ENCODE results near the gene ABHD4.

Gene ABHD4

DNA sequence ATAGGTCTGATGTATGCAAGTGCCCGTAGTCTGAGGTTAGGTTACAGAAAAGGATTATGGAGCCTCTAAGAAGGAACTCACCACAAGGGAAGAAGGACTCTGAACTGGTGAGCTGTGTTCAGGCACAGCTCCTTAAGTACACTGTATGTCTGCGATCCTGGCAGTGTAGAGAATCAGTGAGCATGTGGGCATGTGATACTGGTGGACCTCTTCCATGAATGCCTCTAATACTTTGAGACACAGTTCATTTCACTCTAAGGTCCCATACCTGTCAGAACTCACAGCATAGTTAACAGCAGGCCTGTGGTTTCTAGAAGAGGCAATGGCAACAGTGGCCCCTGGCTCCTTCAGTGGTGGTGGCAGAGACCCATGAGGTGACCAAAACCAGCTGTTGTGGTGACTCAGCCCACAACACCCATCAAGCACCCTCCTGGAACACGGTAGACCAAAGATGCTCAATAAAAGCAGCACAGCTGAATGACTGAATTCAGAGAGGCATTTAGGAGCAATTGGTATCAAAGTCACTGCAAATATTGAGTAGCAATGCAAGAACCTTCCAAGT lies 52.9 kb downstream of the ABHD4 start:
- TF ChIP-seq, protein P1, sequence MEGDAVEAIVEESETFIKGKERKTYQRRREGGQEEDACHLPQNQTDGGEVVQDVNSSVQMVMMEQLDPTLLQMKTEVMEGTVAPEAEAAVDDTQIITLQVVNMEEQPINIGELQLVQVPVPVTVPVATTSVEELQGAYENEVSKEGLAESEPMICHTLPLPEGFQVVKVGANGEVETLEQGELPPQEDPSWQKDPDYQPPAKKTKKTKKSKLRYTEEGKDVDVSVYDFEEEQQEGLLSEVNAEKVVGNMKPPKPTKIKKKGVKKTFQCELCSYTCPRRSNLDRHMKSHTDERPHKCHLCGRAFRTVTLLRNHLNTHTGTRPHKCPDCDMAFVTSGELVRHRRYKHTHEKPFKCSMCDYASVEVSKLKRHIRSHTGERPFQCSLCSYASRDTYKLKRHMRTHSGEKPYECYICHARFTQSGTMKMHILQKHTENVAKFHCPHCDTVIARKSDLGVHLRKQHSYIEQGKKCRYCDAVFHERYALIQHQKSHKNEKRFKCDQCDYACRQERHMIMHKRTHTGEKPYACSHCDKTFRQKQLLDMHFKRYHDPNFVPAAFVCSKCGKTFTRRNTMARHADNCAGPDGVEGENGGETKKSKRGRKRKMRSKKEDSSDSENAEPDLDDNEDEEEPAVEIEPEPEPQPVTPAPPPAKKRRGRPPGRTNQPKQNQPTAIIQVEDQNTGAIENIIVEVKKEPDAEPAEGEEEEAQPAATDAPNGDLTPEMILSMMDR (IDR thresholded peaks at IDR 0.05; ENCODE audit: low read depth, low read length, missing control alignments): no peak
- DNase-seq (ENCODE audit: extremely low read depth, low read depth): peak; percentile 15
- H3K4me3 ChIP-seq (replicated peaks; ENCODE audit: low read depth, low read length): no peak overlapping the region

DNA sequence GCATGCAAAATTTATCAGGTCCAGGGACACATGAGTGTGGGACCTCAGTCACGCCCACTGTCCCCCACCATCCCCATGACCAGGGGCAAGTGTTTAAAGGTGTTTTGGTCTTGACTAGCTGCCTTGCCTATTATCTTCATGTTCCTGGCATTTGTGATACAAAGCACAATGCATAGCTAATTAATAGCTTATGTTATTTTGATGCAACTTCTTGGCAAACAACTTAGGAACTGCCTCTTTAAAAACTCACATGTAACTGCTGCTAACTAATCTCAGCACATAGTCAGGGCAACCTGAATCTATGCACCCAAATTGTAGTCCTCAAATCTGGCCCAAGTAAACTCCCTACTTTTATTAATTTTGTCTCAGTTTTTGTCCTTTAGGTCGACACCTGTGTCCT lies 53.5 kb downstream of the ABHD4 start:
- DNase-seq (ENCODE audit: extremely low read depth, low read depth): no peak
- no peak overlapping the region for H3K4me3 ChIP-seq (replicated peaks; ENCODE audit: low read depth, low read length)
- TF ChIP-seq, protein P1 (IDR thresholded peaks at IDR 0.05; ENCODE audit: low read depth, low read length, missing control alignments): no peak

- no peak overlapping the region for H3K4me3 ChIP-seq (replicated peaks; ENCODE audit: low read depth, low read length)
- DNase-seq (ENCODE audit: extremely low read depth, low read depth): peak; percentile 67
- TF ChIP-seq, protein P1 (IDR thresholded peaks at IDR 0.05; ENCODE audit: low read depth, low read length, missing control alignments): peak; percentile 93
Observed at GRCh38 chr14:22653012-22653621, 55.0 kb downstream of the ABHD4 start.

DNA sequence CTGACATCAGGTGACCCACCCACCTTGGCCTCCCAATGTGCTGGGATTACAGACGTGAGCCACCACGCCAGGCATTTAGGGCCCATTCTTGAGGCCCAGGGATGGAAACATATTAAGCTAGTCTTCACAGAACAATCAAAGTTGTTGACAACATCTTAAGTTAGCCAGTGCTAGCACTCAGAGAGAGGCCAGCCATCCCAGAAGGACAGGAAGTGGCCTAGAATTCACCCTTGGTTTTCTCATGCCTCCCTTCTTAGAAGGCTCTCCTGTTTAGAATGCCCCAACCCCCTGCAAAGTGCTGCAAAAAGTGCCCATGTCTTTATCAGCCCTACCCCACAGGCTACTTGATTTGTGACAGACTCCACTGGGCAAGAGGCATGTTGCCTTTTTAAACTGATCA lies 58.1 kb downstream of the ABHD4 start:
- TF ChIP-seq, protein P1 (IDR thresholded peaks at IDR 0.05; ENCODE audit: low read depth, low read length, missing control alignments): no peak
- no peak for DNase-seq (ENCODE audit: extremely low read depth, low read depth)
- no peak overlapping the region for H3K4me3 ChIP-seq (replicated peaks; ENCODE audit: low read depth, low read length)

DNA sequence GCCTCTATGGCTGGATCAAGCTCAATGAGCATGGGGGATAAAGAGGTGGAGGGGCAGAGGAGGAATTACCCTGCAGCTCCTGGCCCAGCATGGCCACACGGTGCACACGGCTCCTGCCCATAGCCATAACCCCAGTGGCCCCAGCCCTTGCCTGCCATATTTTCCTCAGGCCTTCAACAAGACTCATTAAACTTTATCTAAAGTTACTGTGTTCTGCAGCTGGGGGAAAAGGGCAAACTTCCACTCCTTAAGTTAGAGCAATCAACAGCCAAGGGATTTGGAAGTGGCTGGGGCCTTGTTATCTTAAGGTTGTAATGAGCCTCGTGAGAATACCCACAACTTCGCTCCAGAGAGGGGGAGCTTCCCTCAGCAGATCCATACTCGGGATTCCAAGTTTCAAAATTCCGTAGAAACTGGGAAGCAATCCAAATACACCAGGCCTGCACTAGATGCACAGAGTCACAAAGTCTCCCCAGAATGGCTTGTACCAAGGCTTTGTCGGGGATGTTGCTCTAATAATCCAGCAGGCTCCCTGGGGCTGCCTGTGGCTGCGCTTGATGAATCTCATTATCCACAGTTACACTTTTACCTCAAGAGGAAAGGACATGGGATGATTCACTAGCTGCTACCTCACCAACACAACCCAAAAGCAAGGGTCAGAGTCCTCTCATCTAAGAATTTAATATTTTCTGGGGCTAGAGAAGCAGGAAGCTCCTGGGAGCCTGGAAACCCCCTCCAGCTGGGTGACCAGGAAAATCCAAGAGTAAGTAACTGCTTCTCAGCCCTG lies 59.0 kb downstream of the ABHD4 start:
- DNase-seq (ENCODE audit: extremely low read depth, low read depth): no peak
- TF ChIP-seq, protein P1 (IDR thresholded peaks at IDR 0.05; ENCODE audit: low read depth, low read length, missing control alignments): no peak

DNA sequence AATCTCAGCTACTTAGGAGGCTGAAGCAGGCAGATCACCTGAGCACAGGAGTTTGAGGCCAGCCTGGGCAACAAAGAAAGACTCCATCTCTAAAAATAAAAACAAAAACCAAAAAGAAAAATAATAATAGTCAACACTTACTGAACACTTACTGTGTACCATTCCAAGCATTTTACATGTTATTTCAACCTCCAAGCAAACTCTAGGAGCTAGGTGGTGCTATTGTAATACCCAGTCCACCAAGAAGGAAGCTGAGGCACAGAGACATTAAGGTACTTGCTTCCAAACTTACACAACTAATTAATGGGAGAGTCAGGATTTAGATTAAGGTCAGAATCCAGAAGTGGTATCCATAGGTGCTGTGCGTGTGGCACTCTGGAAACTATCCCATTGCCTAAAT lies 59.8 kb downstream of the ABHD4 start:
- TF ChIP-seq, protein P1 (IDR thresholded peaks at IDR 0.05; ENCODE audit: low read depth, low read length, missing control alignments): peak; percentile 24
- H3K4me3 ChIP-seq (replicated peaks; ENCODE audit: low read depth, low read length): no peak overlapping the region
- DNase-seq (ENCODE audit: extremely low read depth, low read depth): peak; percentile 15

More for the DNA sequence above, 59.0 kb downstream of the ABHD4 start:
- no peak overlapping the region for H3K4me3 ChIP-seq (replicated peaks; ENCODE audit: low read depth, low read length)

Measured in HFF-Myc (cell line).